IPS-15b (cell line): ENCODE results near the gene OPALIN.

Source experiments
- H3K27me3 ChIP-seq: one replicate; pipeline ENCODE4 v1.6.1; 2013; ENCODE audit warnings: low read length; ENCODE audit not compliant: control insufficient read depth, insufficient read depth
- H3K36me3 ChIP-seq: one replicate; pipeline ENCODE4 v1.6.1; 2013; ENCODE audit warnings: low read length; ENCODE audit not compliant: control insufficient read depth, insufficient read depth
- H3K4me1 ChIP-seq: one replicate; pipeline ENCODE4 v1.6.1; 2013; ENCODE audit warnings: mild to moderate bottlenecking, low read length; ENCODE audit not compliant: control insufficient read depth, insufficient read depth
- H3K4me3 ChIP-seq: one replicate; pipeline ENCODE4 v1.5.1; 2013; ENCODE audit warnings: low read depth, low read length
- H3K9ac ChIP-seq: one replicate; pipeline ENCODE4 v1.6.1; 2013; ENCODE audit warnings: low read depth, mild to moderate bottlenecking, low read length
- H3K9me3 ChIP-seq: one replicate; pipeline ENCODE4 v1.6.1; 2013; ENCODE audit warnings: mild to moderate bottlenecking, low read length; ENCODE audit not compliant: control insufficient read depth, insufficient read depth

OPALIN gene

GRCh38 chr10:96346295-96346694 is 12.5 kb downstream of the OPALIN start:
- Histone ChIP-seq H3K9me3 (no peaks in the 10 kb centered on the region), H3K4me3 (no peak overlapping the region), H3K4me1 (peaks cover 12% of the 10 kb centered on the region), H3K36me3 (no peaks in the 10 kb centered on the region), H3K27me3 (no peaks in the 10 kb centered on the region), H3K9ac (no peak overlapping the region)

DNA sequence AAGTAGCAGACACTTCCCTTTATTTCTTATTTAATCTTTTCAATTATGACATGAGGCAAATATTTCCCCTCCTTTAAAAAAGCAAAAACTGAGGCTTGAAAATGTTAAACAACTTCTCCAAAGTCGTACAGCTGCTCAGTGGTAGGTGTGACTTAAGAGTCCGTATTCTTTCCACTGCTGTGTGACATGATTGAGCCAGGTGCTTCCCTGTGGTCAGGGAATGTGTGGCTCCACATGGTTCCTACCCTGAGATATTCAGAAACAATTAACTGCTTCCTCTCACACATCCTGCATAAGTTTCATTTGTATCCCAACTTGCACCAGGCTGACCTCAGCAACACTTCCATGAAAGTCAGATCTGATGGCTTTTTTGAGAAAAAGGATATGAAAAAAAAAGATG is 13.6 kb downstream of the OPALIN start:
- Histone ChIP-seq H3K27me3 (no peaks in the 10 kb centered on the region), H3K9ac (no peak overlapping the region), H3K4me1 (peaks cover 20% of the 10 kb centered on the region), H3K9me3 (no peaks in the 10 kb centered on the region), H3K4me3 (no peak overlapping the region), H3K36me3 (no peaks in the 10 kb centered on the region)

DNA sequence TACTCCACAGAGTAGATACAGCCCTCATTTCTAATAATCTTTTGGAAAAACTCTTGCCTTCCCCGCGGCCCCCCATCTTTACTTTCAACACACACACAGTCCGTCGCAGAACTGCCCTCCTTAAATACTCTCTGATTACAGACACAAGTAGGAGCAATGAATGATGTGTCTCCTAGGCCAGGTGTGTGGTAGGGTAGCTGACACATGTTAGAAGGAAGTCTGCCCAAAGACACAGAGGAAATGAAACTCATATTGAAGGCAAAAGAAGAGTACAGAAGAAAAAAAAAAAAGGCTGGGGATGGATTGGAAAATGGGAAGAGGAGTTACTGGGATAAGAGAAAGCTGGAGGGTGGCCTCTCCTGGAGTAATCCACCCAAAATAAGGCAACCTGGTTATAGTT is 14.6 kb downstream of the OPALIN start:
- no peaks in the 10 kb centered on the region for H3K36me3 ChIP-seq
- H3K27me3 ChIP-seq = no peaks in the 10 kb centered on the region
- H3K9ac ChIP-seq = no peak overlapping the region
- H3K9me3 ChIP-seq = no peaks in the 10 kb centered on the region
- H3K4me3 ChIP-seq = no peak overlapping the region
- H3K4me1 ChIP-seq = peaks cover 20% of the 10 kb centered on the region

GRCh38 chr10:96342402-96342801 is 16.4 kb downstream of the OPALIN start:
- Histone ChIP-seq H3K9ac (no peak overlapping the region), H3K27me3 (no peaks in the 10 kb centered on the region), H3K9me3 (no peaks in the 10 kb centered on the region), H3K4me3 (no peak overlapping the region), H3K36me3 (no peaks in the 10 kb centered on the region), H3K4me1 (peaks cover 20% of the 10 kb centered on the region)

DNA sequence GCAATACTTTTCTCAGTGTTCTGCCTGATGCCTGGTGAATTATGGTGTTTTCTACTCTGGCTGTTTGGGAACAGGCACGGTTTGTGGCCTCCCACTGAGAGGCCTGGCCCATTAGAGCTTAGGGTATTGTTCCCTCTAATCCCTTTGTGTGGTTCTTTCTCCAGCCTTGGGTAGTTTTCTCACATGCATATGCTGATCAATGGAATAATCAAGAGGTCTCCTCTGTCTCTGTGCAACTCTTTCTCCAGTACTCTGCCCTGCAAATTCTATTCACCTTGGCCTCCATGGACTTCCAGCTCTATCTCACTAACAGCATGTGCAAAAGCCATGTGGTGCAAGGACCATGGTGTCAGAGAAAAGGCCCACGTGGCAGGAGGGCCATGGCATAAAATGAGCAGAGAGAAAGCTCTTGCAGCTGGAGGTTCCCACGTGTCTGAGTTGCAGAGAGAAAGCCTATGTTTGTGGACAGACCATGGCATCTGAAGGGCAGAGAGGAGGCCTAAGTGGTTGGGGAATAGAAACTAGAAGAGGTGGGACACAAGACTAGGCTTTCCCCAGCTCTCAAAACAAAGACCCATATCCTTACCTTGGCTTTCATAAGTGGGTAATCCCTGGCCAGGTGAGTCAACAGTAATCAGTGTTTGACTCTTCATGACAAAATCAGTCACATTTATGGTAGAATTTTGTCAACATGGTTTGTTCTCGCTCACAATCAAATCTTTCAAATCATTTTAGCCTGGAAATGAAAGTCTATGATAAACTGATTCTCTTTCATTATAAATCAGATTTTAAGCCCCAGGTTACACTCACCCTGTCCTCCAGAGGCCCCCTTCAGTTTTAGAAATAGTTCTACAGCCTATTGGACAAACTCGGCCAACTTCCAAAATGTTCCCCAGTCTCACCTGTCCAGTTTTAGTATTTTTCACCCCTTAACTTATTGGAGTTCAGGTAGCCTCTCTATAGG is 17.3 kb downstream of the OPALIN start:
- Histone ChIP-seq H3K4me1 (peaks cover 20% of the 10 kb centered on the region), H3K36me3 (no peaks in the 10 kb centered on the region), H3K9me3 (no peaks in the 10 kb centered on the region), H3K9ac (no peak overlapping the region), H3K4me3 (no peak overlapping the region), H3K27me3 (no peaks in the 10 kb centered on the region)

- H3K36me3 ChIP-seq = no peaks in the 10 kb centered on the region
- H3K27me3 ChIP-seq = no peaks in the 10 kb centered on the region
- H3K9ac ChIP-seq = no peak overlapping the region
- H3K4me3 ChIP-seq = no peak overlapping the region
- peaks cover 17% of the 10 kb centered on the region for H3K4me1 ChIP-seq
- no peaks in the 10 kb centered on the region for H3K9me3 ChIP-seq
Observed at GRCh38 chr10:96339956-96340904, 18.6 kb downstream of the OPALIN start.

DNA sequence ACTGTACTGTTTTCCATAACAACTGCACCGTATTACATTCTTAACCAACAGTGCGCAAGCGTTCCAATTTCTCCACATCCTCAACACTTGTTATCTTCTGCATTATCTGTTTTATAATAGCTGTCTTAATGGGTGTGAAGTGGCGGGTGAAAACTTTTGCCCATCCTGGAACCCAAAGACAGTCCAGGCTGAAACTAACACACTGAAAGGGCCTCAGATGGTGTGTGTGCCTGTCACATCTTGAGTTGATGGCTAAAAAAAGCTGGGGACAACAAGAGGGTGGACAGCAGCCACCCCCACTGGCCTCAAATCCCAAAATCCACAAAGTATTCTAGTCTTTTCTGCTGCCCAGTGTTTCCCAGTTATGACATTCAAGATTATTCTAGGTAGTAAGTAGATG is 19.4 kb downstream of the OPALIN start:
- H3K4me1 ChIP-seq = peaks cover 14% of the 10 kb centered on the region
- no peak overlapping the region for H3K9ac ChIP-seq
- H3K4me3 ChIP-seq = no peak overlapping the region
- no peaks in the 10 kb centered on the region for H3K9me3 ChIP-seq
- H3K36me3 ChIP-seq = no peaks in the 10 kb centered on the region
- H3K27me3 ChIP-seq = no peaks in the 10 kb centered on the region

- Histone ChIP-seq H3K9me3 (no peaks in the 10 kb centered on the region), H3K4me3 (no peak overlapping the region), H3K36me3 (no peaks in the 10 kb centered on the region), H3K27me3 (no peaks in the 10 kb centered on the region), H3K9ac (no peak overlapping the region), H3K4me1 (peaks cover 14% of the 10 kb centered on the region)
Observed at GRCh38 chr10:96338279-96338925, 20.4 kb downstream of the OPALIN start.

GRCh38 chr10:96337106-96337505 is 21.7 kb downstream of the OPALIN start:
- peaks cover 14% of the 10 kb centered on the region for H3K4me1 ChIP-seq
- no peaks in the 10 kb centered on the region for H3K36me3 ChIP-seq
- no peaks in the 10 kb centered on the region for H3K9me3 ChIP-seq
- no peaks in the 10 kb centered on the region for H3K27me3 ChIP-seq
- H3K4me3 ChIP-seq = no peak overlapping the region
- H3K9ac ChIP-seq = no peak overlapping the region

DNA sequence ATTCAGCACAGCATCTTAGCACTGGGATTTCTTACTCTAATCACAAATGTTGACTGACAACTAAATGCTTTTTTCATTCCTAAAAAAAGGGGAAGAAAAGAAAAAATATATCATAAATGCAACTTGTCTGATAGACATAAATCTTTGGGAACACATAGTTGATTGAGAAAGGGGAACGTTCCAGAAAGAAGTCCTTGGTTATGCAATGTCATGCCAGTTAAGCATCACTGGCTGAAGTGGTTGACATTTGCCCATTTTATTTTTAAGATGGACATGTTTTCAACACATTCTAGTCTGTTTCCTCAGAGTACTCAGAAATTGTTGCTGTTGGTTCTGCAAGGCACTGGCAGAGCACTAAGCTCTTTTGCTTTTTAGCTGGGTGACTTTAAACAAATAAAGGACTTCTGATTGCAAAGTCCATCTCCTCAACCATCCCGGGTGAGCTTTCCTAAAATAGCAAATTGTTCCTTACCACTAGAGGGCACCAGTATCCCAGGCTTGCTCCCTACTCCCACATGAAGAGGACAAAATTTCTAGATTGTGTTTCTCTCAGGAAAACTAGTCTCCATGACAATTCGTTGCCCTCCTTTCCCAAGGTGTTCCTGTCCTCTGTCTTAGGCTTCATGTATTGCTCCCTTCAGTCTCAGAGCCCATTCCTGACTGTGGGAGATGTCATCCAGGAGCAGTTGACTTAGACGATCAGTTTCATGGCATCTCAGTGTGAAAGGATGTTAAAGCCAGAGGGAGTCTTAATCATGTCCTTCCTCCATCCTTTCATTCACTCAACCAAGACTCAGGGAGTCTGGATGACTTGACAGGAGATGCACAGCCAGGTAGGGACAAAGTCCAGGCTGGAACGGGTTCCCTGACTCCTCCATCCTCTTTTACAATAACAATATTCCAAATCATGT is 23.9 kb downstream of the OPALIN start:
- H3K9ac ChIP-seq = no peak overlapping the region
- no peaks in the 10 kb centered on the region for H3K9me3 ChIP-seq
- no peak overlapping the region for H3K4me3 ChIP-seq
- H3K36me3 ChIP-seq = no peaks in the 10 kb centered on the region
- no peaks in the 10 kb centered on the region for H3K4me1 ChIP-seq
- H3K27me3 ChIP-seq = no peaks in the 10 kb centered on the region

GRCh38 chr10:96333101-96333500 is 25.7 kb downstream of the OPALIN start:
- H3K36me3 ChIP-seq = no peaks in the 10 kb centered on the region
- H3K9me3 ChIP-seq = no peaks in the 10 kb centered on the region
- no peaks in the 10 kb centered on the region for H3K27me3 ChIP-seq
- H3K4me1 ChIP-seq = no peaks in the 10 kb centered on the region
- no peak overlapping the region for H3K4me3 ChIP-seq
- no peak overlapping the region for H3K9ac ChIP-seq
